ENCODE results near the gene HUNK. TPM values are rescaled to one million over a fixed set of nuclear protein-coding genes. Genes with fewer than 3 reads are reported as not detected.

Gene HUNK
- total and polyA plus RNA-seq, 2 of the 8 experiments (the other 6 are each of a cell fraction or from before 2014, with no cell fraction given): 1.9 to 10.2 TPM

GRCh38 chr21:31921079-31921478 lies 48.3 kb downstream of the HUNK start:
- Histone ChIP-seq H3K9ac (replicated peaks in 1 of 4; ENCODE audit: extremely low read depth in 1 of 4, low read depth in 3 of 4, low read length in 3 of 4) (no peak overlapping the region), H3K18ac (ENCODE audit: extremely low read depth, low read length) (no peak overlapping the region), H3K9me3 (ENCODE audit: insufficient read depth in 2 of 2, low read depth in 1 of 2, low read length in 1 of 2) (no peaks in the 10 kb centered on the region), H3K4me2 (ENCODE audit: insufficient read depth in 1 of 2, low read depth in 2 of 2, low read length in 2 of 2) (no peak overlapping the region), H2BK12ac (ENCODE audit: low read depth, low read length) (no peak overlapping the region), H4K20me1 (replicated peaks in 1 of 2; ENCODE audit: control insufficient read depth in 1 of 2, insufficient read depth in 2 of 2, low read length in 2 of 2) (no peaks in the 10 kb centered on the region), H4K5ac (ENCODE audit: insufficient read length, low read depth, low read length) (no peak overlapping the region), H4K8ac (ENCODE audit: extremely low read depth, insufficient read depth, low read length) (no peak overlapping the region), H3K27ac (ENCODE audit: low read depth, low read length) (no peak overlapping the region), H3K4ac (replicated peaks; ENCODE audit: insufficient read length, low read depth, low read length) (no peak overlapping the region), H2BK15ac (ENCODE audit: low read length) (no peak overlapping the region), H3K14ac (ENCODE audit: insufficient read length) (no peak overlapping the region), H2BK120ac (replicated peaks; ENCODE audit: low read depth, low read length) (no peak overlapping the region), H3K4me3 (ENCODE audit: extremely low read depth in 1 of 4, insufficient read depth in 2 of 4, low read depth in 3 of 4, low read length in 4 of 4) (no peak overlapping the region), H3K27me3 (replicated peaks in 1 of 4; ENCODE audit: control insufficient read depth in 3 of 4, extremely low read depth in 1 of 4, insufficient read depth in 3 of 4, low read length in 3 of 4) (no peaks in the 10 kb centered on the region), H3K23ac (ENCODE audit: insufficient read length) (no peak overlapping the region), H3K79me1 (ENCODE audit: low read depth, low read length) (no peaks in the 10 kb centered on the region; the same call in 1 of the 2 replicates), H2BK5ac (ENCODE audit: low read depth, low read length) (no peak overlapping the region), H3K56ac (replicated peaks; ENCODE audit: insufficient read length, low read depth, low read length) (no peak overlapping the region), H3K79me2 (ENCODE audit: control insufficient read depth in 1 of 2, insufficient read depth in 2 of 2, low read length in 2 of 2) (0 out of 4 replicates have a peak, but pooled peaks cover 0 to 3% of the 10 kb centered on the region in 2 experiments), H2BK20ac (ENCODE audit: low read length) (no peak overlapping the region), H2AFZ (ENCODE audit: low read length) (no peak overlapping the region), H3K23me2 (ENCODE audit: low read depth, low read length) (no peaks in the 10 kb centered on the region; the same call in 1 of the 2 replicates), H3K4me1 (replicated peaks in 1 of 4; ENCODE audit: control insufficient read depth in 3 of 4, insufficient read depth in 4 of 4, low read length in 3 of 4) (0 out of 7 replicates have a peak, but pooled peaks cover 0 to 2% (median 0%) of the 10 kb centered on the region in 4 experiments), H3K36me3 (ENCODE audit: control insufficient read depth in 2 of 4, insufficient read depth in 4 of 4, low read length in 3 of 4) (peaks cover 0 to 4% (median 0%) of the 10 kb centered on the region in 4 experiments; a peak in 2 of 8 replicates), H4K91ac (replicated peaks; ENCODE audit: insufficient read length, low read length) (no peak overlapping the region), H2AK5ac (ENCODE audit: low read depth, low read length) (no peak overlapping the region)
- WGBS, 2 experiments (ENCODE audit: extremely low coverage in 1 of 2, insufficient coverage in 1 of 2, insufficient read length in 1 of 2, insufficient replicate concordance in 2 of 2, low coverage in 1 of 2, low lambda C conversion rate in 2 of 2, missing lambda C conversion rate in 1 of 2): 91% methylated on average over 4 of the region's 6 CpGs; no CpG with 5 or more reads in 1 of the 2 experiments
- CTCF ChIA-PET (ENCODE audit: partially characterized antibody): interaction anchor here (0.6 to 1.4 kb wide), 6 partner anchors 12 to 371 kb away, joined by 3 to 5 read pairs (median 4); no protein-coding TSS in a partner anchor
- no peak for FAIRE-seq
- POLR2A ChIA-PET (ENCODE audit: partially characterized antibody): no interaction called here
- DNase-seq (ENCODE audit: low read depth in 1 of 2, low spot score in 2 of 2): no peak
- TF ChIP-seq PHF8 (conservative IDR thresholded peaks at IDR 0.05; ENCODE audit: low read depth, low read length) (no peak), BRCA1 (IDR thresholded peaks at IDR 0.05; ENCODE audit: low read depth, low read length) (no peak), POU5F1 (IDR thresholded peaks at IDR 0.05; ENCODE audit: low read depth, low read length) (no peak), CHD2 (IDR thresholded peaks at IDR 0.05; ENCODE audit: low read length) (no peak), BACH1 (IDR thresholded peaks at IDR 0.05; ENCODE audit: low read length) (no peak), GABPA (IDR thresholded peaks at IDR 0.05; ENCODE audit: borderline replicate concordance, insufficient read depth, low read length) (no peak), SP4 (IDR thresholded peaks at IDR 0.05; ENCODE audit: low read length) (no peak), SIN3A (conservative IDR thresholded peaks at IDR 0.05 in 1 of 2, IDR thresholded peaks at IDR 0.05 in 1 of 2; ENCODE audit: low read depth in 1 of 2, low read length in 2 of 2) (no peak)
- TF ChIP-seq, protein P1, sequence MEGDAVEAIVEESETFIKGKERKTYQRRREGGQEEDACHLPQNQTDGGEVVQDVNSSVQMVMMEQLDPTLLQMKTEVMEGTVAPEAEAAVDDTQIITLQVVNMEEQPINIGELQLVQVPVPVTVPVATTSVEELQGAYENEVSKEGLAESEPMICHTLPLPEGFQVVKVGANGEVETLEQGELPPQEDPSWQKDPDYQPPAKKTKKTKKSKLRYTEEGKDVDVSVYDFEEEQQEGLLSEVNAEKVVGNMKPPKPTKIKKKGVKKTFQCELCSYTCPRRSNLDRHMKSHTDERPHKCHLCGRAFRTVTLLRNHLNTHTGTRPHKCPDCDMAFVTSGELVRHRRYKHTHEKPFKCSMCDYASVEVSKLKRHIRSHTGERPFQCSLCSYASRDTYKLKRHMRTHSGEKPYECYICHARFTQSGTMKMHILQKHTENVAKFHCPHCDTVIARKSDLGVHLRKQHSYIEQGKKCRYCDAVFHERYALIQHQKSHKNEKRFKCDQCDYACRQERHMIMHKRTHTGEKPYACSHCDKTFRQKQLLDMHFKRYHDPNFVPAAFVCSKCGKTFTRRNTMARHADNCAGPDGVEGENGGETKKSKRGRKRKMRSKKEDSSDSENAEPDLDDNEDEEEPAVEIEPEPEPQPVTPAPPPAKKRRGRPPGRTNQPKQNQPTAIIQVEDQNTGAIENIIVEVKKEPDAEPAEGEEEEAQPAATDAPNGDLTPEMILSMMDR (IDR thresholded peaks at IDR 0.05; ENCODE audit: control extremely low read depth in 1 of 3, insufficient read depth in 1 of 3, low read depth in 1 of 3, low read length in 3 of 3): no peak
- TF ChIP-seq, protein P2, sequence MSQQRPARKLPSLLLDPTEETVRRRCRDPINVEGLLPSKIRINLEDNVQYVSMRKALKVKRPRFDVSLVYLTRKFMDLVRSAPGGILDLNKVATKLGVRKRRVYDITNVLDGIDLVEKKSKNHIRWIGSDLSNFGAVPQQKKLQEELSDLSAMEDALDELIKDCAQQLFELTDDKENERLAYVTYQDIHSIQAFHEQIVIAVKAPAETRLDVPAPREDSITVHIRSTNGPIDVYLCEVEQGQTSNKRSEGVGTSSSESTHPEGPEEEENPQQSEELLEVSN (IDR thresholded peaks at IDR 0.05): no peak
